ENCODE data around the gene MFSD11.
"Not testable (repeated sequence)": the region's sequence is repeated elsewhere in the genome, so short reads cannot be mapped to it uniquely, and the experiment has no call there.

Gene MFSD11

DNA sequence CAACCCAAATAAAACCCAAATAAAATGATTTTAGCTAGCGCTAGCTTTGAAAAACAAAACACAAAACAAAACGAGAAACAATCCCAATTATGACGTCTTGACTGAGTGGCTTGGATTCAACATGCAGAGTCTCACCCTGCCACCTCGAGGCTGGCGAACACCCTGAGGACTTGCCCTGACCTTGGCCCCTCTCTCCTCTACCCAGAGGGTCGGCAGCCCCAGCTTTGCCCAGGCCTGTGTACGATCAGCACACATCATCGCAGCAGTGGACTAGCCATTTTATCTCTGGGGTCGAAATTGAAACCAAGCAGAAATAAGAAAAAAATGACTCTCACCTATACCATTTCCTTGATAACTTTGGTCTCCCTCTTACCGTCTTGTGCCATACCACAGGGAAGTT, 16.5 kb upstream of the MFSD11 start:
- no peak overlapping the region for H3K27ac ChIP-seq (ENCODE audit: low read depth, low read length)
- H3K36me3 ChIP-seq (ENCODE audit: insufficient read depth, low read length) = peaks cover 72% of the 10 kb centered on the region
- H3K27me3 ChIP-seq (ENCODE audit: control insufficient read depth in 1 of 2, insufficient read depth in 2 of 2, low read length in 2 of 2) = no peaks in the 10 kb centered on the region
- H3K4me3 ChIP-seq (ENCODE audit: low read depth in 1 of 2, low read length in 2 of 2) = no peak overlapping the region
- H3K9me3 ChIP-seq (ENCODE audit: low read length) = no peaks in the 10 kb centered on the region
- peaks cover 25% of the 10 kb centered on the region for H3K4me1 ChIP-seq (ENCODE audit: insufficient read depth, low read length)
- H3K9ac ChIP-seq (ENCODE audit: low read length) = no peak overlapping the region

- Histone ChIP-seq H3K4me3 (ENCODE audit: low read depth in 1 of 2, low read length in 2 of 2) (no peak overlapping the region), H3K4me1 (ENCODE audit: insufficient read depth, low read length) (peaks cover 23% of the 10 kb centered on the region), H3K36me3 (ENCODE audit: insufficient read depth, low read length) (peaks cover 65% of the 10 kb centered on the region), H3K27me3 (ENCODE audit: control insufficient read depth in 1 of 2, insufficient read depth in 2 of 2, low read length in 2 of 2) (no peaks in the 10 kb centered on the region), H3K9me3 (ENCODE audit: low read length) (no peaks in the 10 kb centered on the region), H3K9ac (ENCODE audit: low read length) (no peak overlapping the region), H3K27ac (ENCODE audit: low read depth, low read length) (no peak overlapping the region)
Observed at GRCh38 chr17:76722279-76722678, 15.6 kb upstream of the MFSD11 start.

- not testable (repeated sequence) for H3K27ac ChIP-seq (ENCODE audit: low read depth, low read length); H3K27me3 ChIP-seq (ENCODE audit: control insufficient read depth in 1 of 2, insufficient read depth in 2 of 2, low read length in 2 of 2); H3K4me3 ChIP-seq (ENCODE audit: low read depth in 1 of 2, low read length in 2 of 2); H3K9me3 ChIP-seq (ENCODE audit: low read length); H3K9ac ChIP-seq (ENCODE audit: low read length)
- peaks cover 30% of the 10 kb centered on the region for H3K4me1 ChIP-seq (ENCODE audit: insufficient read depth, low read length)
- peaks cover 62% of the 10 kb centered on the region for H3K36me3 ChIP-seq (ENCODE audit: insufficient read depth, low read length)
Observed at GRCh38 chr17:76722977-76723376, 14.9 kb upstream of the MFSD11 start.

DNA sequence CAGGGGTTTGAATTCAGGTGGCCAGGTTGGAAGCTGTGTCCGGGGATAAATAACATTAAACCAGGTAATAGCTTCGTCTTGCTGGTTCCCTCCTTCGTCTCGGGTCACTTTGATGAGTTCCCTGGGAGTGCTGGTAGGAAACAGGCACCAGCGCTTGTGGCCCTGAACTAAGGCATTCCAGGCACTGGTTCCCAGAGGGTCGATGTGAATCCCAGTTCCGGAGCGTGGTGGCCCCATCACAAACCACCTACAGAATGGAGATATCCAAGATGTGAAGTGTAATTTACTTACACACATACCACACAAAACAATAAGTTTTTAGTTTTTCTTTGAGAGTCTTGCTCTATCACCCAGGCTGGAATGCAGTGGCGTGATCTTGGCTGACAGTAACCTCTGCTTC, 14.1 kb upstream of the MFSD11 start:
- Histone ChIP-seq H3K9ac (ENCODE audit: low read length) (no peak overlapping the region), H3K36me3 (ENCODE audit: insufficient read depth, low read length) (peaks cover 54% of the 10 kb centered on the region), H3K27ac (ENCODE audit: low read depth, low read length) (no peak overlapping the region), H3K4me1 (ENCODE audit: insufficient read depth, low read length) (peaks cover 34% of the 10 kb centered on the region), H3K9me3 (ENCODE audit: low read length) (no peaks in the 10 kb centered on the region), H3K4me3 (ENCODE audit: low read depth in 1 of 2, low read length in 2 of 2) (no peak overlapping the region), H3K27me3 (ENCODE audit: control insufficient read depth in 1 of 2, insufficient read depth in 2 of 2, low read length in 2 of 2) (no peaks in the 10 kb centered on the region)

DNA sequence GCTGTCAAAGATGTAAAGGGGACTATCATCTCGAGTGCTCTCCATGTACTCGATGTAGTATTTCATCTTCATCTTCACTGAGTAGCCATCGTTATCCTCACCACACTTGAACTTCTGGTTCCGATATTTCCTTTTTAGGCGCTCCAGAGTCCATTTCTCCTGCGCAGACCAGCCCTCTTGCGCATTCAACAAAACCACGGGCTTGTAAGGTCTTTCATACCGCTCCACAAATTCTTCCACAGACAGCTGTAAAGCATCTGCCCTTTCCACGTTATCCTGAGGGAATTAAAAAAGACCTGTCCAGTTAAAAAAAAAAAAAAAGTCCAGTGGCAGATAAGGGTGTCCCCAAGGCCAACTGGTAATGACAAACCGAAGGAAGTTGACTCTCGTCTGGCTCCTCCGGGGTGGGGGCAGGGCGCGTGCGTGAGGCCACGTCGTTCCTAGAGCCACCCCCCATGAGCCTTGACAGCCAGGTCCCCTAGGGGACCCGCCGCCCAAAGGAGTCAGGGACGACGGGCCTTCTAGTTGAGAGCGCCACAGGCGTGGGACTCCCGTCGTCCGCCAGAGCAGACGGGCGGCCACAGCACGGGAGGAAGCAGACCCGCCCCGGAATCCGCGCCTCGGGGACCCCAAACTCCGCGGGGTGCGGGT, 12.2 kb upstream of the MFSD11 start:
- Histone ChIP-seq H3K4me3 (ENCODE audit: low read depth in 1 of 2, low read length in 2 of 2) (peak overlapping the region; percentile 68 to 99), H3K4me1 (ENCODE audit: insufficient read depth, low read length) (peaks cover 43% of the 10 kb centered on the region), H3K9me3 (ENCODE audit: low read length) (no peaks in the 10 kb centered on the region), H3K27ac (ENCODE audit: low read depth, low read length) (peak overlapping the region; percentile 98), H3K36me3 (ENCODE audit: insufficient read depth, low read length) (peaks cover 35% of the 10 kb centered on the region), H3K27me3 (ENCODE audit: control insufficient read depth in 1 of 2, insufficient read depth in 2 of 2, low read length in 2 of 2) (no peaks in the 10 kb centered on the region), H3K9ac (ENCODE audit: low read length) (peak overlapping the region; percentile 73)

DNA sequence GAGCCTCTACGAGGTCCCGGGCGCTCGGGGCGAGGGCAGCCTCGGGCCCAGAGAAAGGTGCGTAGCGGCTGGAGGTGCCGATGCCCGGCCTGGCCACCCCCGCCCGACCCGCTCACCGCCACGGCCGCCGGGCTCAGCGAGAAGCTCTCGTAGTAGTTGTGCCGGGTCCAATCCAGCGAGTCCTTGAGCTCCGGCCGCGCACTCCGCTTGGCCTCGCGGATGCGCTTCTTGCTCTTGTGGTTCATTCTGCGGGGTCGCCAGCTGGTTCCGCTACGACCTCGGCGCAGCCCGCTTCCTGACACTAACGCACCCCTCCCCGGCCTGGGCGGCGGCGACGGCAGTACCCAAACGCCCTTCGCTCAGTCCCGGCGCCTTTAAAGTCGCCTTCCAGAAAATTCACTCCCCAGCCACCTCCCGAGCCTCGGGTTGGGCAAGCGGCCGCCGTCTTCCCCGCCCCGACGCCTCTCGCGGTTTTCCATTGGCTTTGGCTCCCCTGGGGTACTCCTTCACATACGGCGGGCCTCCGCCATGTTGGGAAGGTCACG, 11.6 kb upstream of the MFSD11 start, which contains the start of gene JMJD6:
Gene JMJD6 (minus strand): TSS at position 376 of the 545 bp plus-strand sequence. CDS start 131 bp downstream, at position 245.
- Histone ChIP-seq H3K4me1 (ENCODE audit: insufficient read depth, low read length) (peaks cover 43% of the 10 kb centered on the region), H3K36me3 (ENCODE audit: insufficient read depth, low read length) (peaks cover 29% of the 10 kb centered on the region), H3K27me3 (ENCODE audit: control insufficient read depth in 1 of 2, insufficient read depth in 2 of 2, low read length in 2 of 2) (no peaks in the 10 kb centered on the region), H3K9ac (ENCODE audit: low read length) (peak within 1 kb of the TSS; percentile 74), H3K27ac (ENCODE audit: low read depth, low read length) (peak within 1 kb of the TSS; percentile 98), H3K4me3 (ENCODE audit: low read depth in 1 of 2, low read length in 2 of 2) (peak within 1 kb of the TSS; percentile 68 to 99), H3K9me3 (ENCODE audit: low read length) (no peaks in the 10 kb centered on the region)

DNA sequence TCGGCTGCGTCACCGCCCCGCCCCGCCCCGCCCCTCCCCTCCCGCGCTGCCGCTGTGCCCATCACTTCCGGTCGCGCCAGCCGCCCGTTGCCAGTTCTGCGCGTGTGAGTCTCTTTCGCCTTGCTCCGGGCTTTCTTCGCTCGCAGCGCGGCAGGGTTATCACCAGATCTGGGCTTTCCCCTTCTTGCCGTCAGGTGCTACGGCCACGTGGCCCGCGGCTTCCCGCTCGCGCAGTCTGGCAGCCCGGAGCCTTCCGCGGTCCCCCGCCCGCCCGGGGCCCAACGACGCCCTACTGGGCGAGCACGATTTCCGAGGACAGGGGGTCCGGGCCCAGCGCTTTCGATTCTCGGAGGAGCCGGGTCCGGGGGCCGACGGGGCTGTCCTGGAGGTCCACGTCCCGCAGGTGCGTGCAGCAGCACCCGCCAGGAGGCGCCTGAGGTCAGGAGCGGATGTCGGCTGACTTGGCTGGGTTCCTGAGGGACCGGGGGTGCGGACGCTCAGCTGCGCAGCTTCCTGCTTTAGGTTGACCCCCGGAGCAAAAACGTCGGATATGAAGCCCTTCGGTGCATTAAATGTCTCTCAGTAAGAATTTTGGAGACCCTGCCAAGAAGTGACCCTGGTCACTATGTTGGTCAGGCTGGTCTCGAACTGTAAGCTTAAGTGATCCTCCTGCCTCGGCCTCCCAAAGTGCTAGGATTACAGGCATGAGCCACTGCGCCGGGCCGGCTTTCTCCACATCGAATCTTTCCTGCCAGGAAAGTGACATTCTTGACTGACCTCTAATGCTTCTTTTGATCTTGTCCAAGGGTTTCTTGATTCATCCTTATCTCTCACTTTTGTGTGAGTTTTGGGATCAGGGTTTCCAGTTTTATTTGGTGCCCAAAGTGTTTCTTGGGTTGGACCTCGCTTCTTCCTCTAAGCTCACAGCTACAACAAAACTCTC, 10.9 kb upstream of the MFSD11 start, which contains the start of gene METTL23:
Gene METTL23 (plus strand): TSS at position 64 of the 943 bp plus-strand sequence. CDS start 2,872 bp downstream, outside the sequence.
- Histone ChIP-seq H3K4me1 (ENCODE audit: insufficient read depth, low read length) (peaks cover 48% of the 10 kb centered on the region), H3K4me3 (ENCODE audit: low read depth in 1 of 2, low read length in 2 of 2) (peak within 1 kb of the TSS; percentile 68 to 99), H3K27me3 (ENCODE audit: control insufficient read depth in 1 of 2, insufficient read depth in 2 of 2, low read length in 2 of 2) (no peaks in the 10 kb centered on the region), H3K27ac (ENCODE audit: low read depth, low read length) (peak within 1 kb of the TSS; percentile 98), H3K36me3 (ENCODE audit: insufficient read depth, low read length) (peaks cover 21% of the 10 kb centered on the region), H3K9me3 (ENCODE audit: low read length) (no peaks in the 10 kb centered on the region), H3K9ac (ENCODE audit: low read length) (peak within 1 kb of the TSS; percentile 74)

GRCh38 chr17:76727745-76728456, 10.0 kb upstream of the MFSD11 start:
- Histone ChIP-seq H3K27ac (ENCODE audit: low read depth, low read length) (peak overlapping the region; percentile 46), H3K4me3 (ENCODE audit: low read depth in 1 of 2, low read length in 2 of 2) (peak overlapping the region in 1 of 2 donors; percentile 65), H3K36me3 (ENCODE audit: insufficient read depth, low read length) (peaks cover 21% of the 10 kb centered on the region), H3K9ac (ENCODE audit: low read length) (peak overlapping the region; percentile 74), H3K9me3 (ENCODE audit: low read length) (no peaks in the 10 kb centered on the region), H3K4me1 (ENCODE audit: insufficient read depth, low read length) (peaks cover 53% of the 10 kb centered on the region), H3K27me3 (ENCODE audit: control insufficient read depth in 1 of 2, insufficient read depth in 2 of 2, low read length in 2 of 2) (no peaks in the 10 kb centered on the region)

GRCh38 chr17:76731800-76732733, 5.9 kb upstream of the MFSD11 start:
- not testable (repeated sequence) for H3K9me3 ChIP-seq (ENCODE audit: low read length); H3K27me3 ChIP-seq (ENCODE audit: control insufficient read depth in 1 of 2, insufficient read depth in 2 of 2, low read length in 2 of 2); H3K9ac ChIP-seq (ENCODE audit: low read length); H3K4me3 ChIP-seq (ENCODE audit: low read depth in 1 of 2, low read length in 2 of 2)
- Histone ChIP-seq H3K36me3 (ENCODE audit: insufficient read depth, low read length) (peaks cover 37% of the 10 kb centered on the region), H3K4me1 (ENCODE audit: insufficient read depth, low read length) (peaks cover 62% of the 10 kb centered on the region), H3K27ac (ENCODE audit: low read depth, low read length) (peak overlapping the region; percentile 45)

Measured in muscle layer of colon (tissue), 2 donors.